ENCODE data around the gene ENDOG. TPM values are rescaled to one million over a fixed set of nuclear protein-coding genes. Genes with fewer than 3 reads are reported as not detected.

Gene ENDOG
- total RNA-seq, 1 experiment from 2014 or later: 25.8 TPM

DNA sequence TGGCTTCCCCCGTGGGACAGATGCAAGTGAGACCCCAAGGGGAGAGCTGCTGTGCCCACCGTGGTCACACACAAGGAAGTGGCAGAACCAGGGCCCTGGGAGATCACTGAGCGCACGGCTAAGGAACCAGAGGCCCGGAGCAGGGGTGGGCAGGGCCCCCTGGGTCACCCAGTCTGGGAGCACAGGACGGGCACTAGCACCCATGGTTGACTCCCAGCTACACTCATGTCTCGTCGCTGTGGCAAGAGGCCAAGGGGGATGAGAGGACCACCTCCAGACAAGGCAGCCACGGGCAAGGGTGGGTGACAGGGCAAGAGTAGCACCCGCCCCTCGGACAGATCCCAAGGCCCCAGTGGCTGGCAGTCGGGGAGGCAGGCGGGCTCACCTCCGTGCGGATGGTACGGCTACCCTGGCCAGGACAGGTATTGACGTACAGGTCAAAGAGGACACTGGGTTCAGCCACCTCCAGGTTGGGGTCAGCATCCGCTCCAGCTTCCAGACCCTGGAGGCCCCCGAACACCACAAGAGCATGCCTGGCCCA is 5.1 kb downstream of the ENDOG start (continued):
- TF ChIP-seq, protein P1, sequence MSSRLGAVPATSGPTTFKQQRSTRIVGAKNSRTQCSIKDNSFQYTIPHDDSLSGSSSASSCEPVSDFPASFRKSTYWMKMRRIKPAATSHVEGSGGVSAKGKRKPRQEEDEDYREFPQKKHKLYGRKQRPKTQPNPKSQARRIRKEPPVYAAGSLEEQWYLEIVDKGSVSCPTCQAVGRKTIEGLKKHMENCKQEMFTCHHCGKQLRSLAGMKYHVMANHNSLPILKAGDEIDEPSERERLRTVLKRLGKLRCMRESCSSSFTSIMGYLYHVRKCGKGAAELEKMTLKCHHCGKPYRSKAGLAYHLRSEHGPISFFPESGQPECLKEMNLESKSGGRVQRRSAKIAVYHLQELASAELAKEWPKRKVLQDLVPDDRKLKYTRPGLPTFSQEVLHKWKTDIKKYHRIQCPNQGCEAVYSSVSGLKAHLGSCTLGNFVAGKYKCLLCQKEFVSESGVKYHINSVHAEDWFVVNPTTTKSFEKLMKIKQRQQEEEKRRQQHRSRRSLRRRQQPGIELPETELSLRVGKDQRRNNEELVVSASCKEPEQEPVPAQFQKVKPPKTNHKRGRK (CRISPR knock-in tag; IDR thresholded peaks at IDR 0.05; ENCODE audit: borderline replicate concordance): no peak
- TF ChIP-seq ZSCAN18 (CRISPR knock-in tag; IDR thresholded peaks at IDR 0.05) (no peak), NR2C2 (CRISPR knock-in tag; IDR thresholded peaks at IDR 0.05) (no peak)

DNA sequence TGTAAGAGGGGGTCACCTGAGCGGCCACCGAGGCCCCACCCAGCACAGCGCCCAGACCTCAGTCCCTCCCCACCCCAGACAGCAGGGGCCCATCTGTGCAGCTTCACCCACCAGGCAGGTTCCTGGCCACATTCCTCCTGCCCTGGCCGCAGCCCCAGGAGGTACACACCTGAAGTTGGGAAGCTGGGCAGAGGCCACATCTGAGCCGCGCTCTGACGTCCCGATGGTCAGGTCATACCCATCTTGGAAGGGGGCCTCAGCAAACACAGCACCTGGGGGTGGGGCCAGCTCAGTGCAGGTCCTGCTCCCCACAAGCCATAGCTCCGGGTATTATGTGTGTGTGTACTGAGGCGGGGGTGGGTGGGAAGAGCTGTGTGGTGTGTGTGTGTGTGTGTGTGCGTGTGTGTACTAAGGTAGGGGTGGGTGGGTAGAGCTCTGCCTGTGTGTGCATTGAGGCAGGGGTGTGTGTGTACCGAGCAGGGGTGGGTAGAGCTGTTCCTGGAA is 5.7 kb downstream of the ENDOG start:
- ATAC-seq (no peak), DNase-seq (ENCODE audit: low spot score) (no peak)
- Mint-ChIP-seq H3K4me3 (no peak overlapping the region), H3K27ac (no peak overlapping the region), H3K27me3 (ENCODE audit: low read depth) (no peaks in the 10 kb centered on the region), H3K9me3 (no peaks in the 10 kb centered on the region), H3K36me3 (peaks cover 54% of the 10 kb centered on the region), H3K4me1 (peaks cover 9% of the 10 kb centered on the region)
- ChIA-PET POLR2A (no interaction called here), CTCF (no interaction called here)
- no peak for TF ChIP-seq NR2C2 (CRISPR knock-in tag; IDR thresholded peaks at IDR 0.05)
- no peak for TF ChIP-seq TEAD4 (CRISPR knock-in tag; IDR thresholded peaks at IDR 0.05)
- no peak for TF ChIP-seq ESRRA (CRISPR knock-in tag; IDR thresholded peaks at IDR 0.05; ENCODE audit: borderline replicate concordance)
- no peak for TF ChIP-seq IRF1 (CRISPR knock-in tag; IDR thresholded peaks at IDR 0.05)
- no peak for TF ChIP-seq ZNF671 (CRISPR knock-in tag; IDR thresholded peaks at IDR 0.05)
- TF ChIP-seq, protein P2, sequence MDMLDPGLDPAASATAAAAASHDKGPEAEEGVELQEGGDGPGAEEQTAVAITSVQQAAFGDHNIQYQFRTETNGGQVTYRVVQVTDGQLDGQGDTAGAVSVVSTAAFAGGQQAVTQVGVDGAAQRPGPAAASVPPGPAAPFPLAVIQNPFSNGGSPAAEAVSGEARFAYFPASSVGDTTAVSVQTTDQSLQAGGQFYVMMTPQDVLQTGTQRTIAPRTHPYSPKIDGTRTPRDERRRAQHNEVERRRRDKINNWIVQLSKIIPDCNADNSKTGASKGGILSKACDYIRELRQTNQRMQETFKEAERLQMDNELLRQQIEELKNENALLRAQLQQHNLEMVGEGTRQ (CRISPR knock-in tag; IDR thresholded peaks at IDR 0.05): no peak
- TF ChIP-seq TEAD1 (CRISPR knock-in tag; IDR thresholded peaks at IDR 0.05): no peak

GRCh38 chr9:128824911-128825310 is 6.6 kb downstream of the ENDOG start:
- ChIA-PET CTCF (interaction anchor here (0.6 kb wide), 1 partner anchor 168 kb away, joined by 3 read pairs; no protein-coding TSS in a partner anchor), POLR2A (no interaction called here)
- DNase-seq (ENCODE audit: low spot score) (no peak), ATAC-seq (no peak)
- peaks cover 57% of the 10 kb centered on the region for H3K36me3 Mint-ChIP-seq
- H3K4me1 Mint-ChIP-seq: peaks cover 8% of the 10 kb centered on the region
- H3K27ac Mint-ChIP-seq: no peak overlapping the region
- no peaks in the 10 kb centered on the region for H3K27me3 Mint-ChIP-seq (ENCODE audit: low read depth)
- H3K4me3 Mint-ChIP-seq: no peak overlapping the region
- H3K9me3 Mint-ChIP-seq: no peaks in the 10 kb centered on the region
- TF ChIP-seq, protein P3, sequence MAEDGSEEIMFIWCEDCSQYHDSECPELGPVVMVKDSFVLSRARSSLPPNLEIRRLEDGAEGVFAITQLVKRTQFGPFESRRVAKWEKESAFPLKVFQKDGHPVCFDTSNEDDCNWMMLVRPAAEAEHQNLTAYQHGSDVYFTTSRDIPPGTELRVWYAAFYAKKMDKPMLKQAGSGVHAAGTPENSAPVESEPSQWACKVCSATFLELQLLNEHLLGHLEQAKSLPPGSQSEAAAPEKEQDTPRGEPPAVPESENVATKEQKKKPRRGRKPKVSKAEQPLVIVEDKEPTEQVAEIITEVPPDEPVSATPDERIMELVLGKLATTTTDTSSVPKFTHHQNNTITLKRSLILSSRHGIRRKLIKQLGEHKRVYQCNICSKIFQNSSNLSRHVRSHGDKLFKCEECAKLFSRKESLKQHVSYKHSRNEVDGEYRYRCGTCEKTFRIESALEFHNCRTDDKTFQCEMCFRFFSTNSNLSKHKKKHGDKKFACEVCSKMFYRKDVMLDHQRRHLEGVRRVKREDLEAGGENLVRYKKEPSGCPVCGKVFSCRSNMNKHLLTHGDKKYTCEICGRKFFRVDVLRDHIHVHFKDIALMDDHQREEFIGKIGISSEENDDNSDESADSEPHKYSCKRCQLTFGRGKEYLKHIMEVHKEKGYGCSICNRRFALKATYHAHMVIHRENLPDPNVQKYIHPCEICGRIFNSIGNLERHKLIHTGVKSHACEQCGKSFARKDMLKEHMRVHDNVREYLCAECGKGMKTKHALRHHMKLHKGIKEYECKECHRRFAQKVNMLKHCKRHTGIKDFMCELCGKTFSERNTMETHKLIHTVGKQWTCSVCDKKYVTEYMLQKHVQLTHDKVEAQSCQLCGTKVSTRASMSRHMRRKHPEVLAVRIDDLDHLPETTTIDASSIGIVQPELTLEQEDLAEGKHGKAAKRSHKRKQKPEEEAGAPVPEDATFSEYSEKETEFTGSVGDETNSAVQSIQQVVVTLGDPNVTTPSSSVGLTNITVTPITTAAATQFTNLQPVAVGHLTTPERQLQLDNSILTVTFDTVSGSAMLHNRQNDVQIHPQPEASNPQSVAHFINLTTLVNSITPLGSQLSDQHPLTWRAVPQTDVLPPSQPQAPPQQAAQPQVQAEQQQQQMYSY (CRISPR knock-in tag; IDR thresholded peaks at IDR 0.05): no peak
- TF ChIP-seq ZNF396 (CRISPR knock-in tag; IDR thresholded peaks at IDR 0.05; ENCODE audit: borderline replicate concordance) (no peak), ATF1 (CRISPR knock-in tag; IDR thresholded peaks at IDR 0.05) (no peak), FOXP4 (CRISPR knock-in tag; IDR thresholded peaks at IDR 0.05) (no peak), SMAD3 (CRISPR knock-in tag; IDR thresholded peaks at IDR 0.05; ENCODE audit: borderline replicate concordance) (no peak), JAZF1 (CRISPR knock-in tag; IDR thresholded peaks at IDR 0.05) (no peak), MYBL2 (CRISPR knock-in tag; IDR thresholded peaks at IDR 0.05) (no peak), ZNF263 (CRISPR knock-in tag; IDR thresholded peaks at IDR 0.05; ENCODE audit: low read depth) (no peak), CBFB (CRISPR knock-in tag; IDR thresholded peaks at IDR 0.05; ENCODE audit: low read depth) (no peak), ESRRA (CRISPR knock-in tag; IDR thresholded peaks at IDR 0.05; ENCODE audit: borderline replicate concordance) (no peak), TEAD1 (CRISPR knock-in tag; IDR thresholded peaks at IDR 0.05) (no peak), IRF2 (CRISPR knock-in tag; IDR thresholded peaks at IDR 0.05; ENCODE audit: borderline replicate concordance, low read depth) (no peak)
- TF ChIP-seq, protein P4, sequence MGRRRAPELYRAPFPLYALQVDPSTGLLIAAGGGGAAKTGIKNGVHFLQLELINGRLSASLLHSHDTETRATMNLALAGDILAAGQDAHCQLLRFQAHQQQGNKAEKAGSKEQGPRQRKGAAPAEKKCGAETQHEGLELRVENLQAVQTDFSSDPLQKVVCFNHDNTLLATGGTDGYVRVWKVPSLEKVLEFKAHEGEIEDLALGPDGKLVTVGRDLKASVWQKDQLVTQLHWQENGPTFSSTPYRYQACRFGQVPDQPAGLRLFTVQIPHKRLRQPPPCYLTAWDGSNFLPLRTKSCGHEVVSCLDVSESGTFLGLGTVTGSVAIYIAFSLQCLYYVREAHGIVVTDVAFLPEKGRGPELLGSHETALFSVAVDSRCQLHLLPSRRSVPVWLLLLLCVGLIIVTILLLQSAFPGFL (CRISPR knock-in tag; IDR thresholded peaks at IDR 0.05; ENCODE audit: borderline replicate concordance): no peak

Data from WTC11 (cell line).